H9 (cell line): ENCODE data around the gene HIPK3. TPM values are rescaled to one million over a fixed set of nuclear protein-coding genes. Genes with fewer than 3 reads are reported as not detected.

Source experiments
- DNase-seq: peaks from one replicate; pipeline ENCODE4 v3.0.0-alpha.2; 2017
- H2AFZ ChIP-seq: one replicate; pipeline ENCODE4 v1.6.1; 2013; ENCODE audit warnings: mild to moderate bottlenecking, low read length, control low read depth, moderate library complexity
- H2AK5ac ChIP-seq: 2 replicates; pipeline ENCODE4 v1.6.1; 2013; ENCODE audit warnings: low read length, control low read depth, mixed read lengths; ENCODE audit not compliant: insufficient read length
- H2BK120ac ChIP-seq: one replicate; pipeline ENCODE4 v1.6.1; 2013; ENCODE audit warnings: low read depth, mild to moderate bottlenecking, low read length, control low read depth, inconsistent platforms; ENCODE audit not compliant: poor library complexity, severe bottlenecking
- H2BK12ac ChIP-seq: 2 replicates; pipeline ENCODE4 v1.6.1; 2013; ENCODE audit warnings: low read length, control low read depth, mixed read lengths, low read depth; ENCODE audit not compliant: insufficient read length
- H2BK15ac ChIP-seq: 2 replicates; pipeline ENCODE4 v1.6.1; 2013; ENCODE audit warnings: low read depth, low read length, control low read depth
- H2BK20ac ChIP-seq: one replicate; pipeline ENCODE4 v1.6.1; 2013; ENCODE audit warnings: low read depth, mild to moderate bottlenecking, low read length, control low read depth, inconsistent platforms; ENCODE audit not compliant: poor library complexity, severe bottlenecking
- H2BK5ac ChIP-seq: 2 replicates; pipeline ENCODE4 v1.6.1; 2013; ENCODE audit warnings: low read length, control low read depth, mixed read lengths; ENCODE audit not compliant: insufficient read length
- H3K14ac ChIP-seq: 2 replicates; pipeline ENCODE4 v1.6.1; 2013; ENCODE audit warnings: low read length, control low read depth; ENCODE audit not compliant: insufficient read depth
- H3K18ac ChIP-seq: 2 replicates; pipeline ENCODE4 v1.6.1; 2013; ENCODE audit warnings: low read depth, mild to moderate bottlenecking, mixed read lengths, low read length, control low read depth; ENCODE audit not compliant: insufficient read length
- H3K23ac ChIP-seq: 2 replicates; pipeline ENCODE4 v1.6.1; 2013; ENCODE audit warnings: low read length, control low read depth, mixed read lengths, low read depth; ENCODE audit not compliant: insufficient read length
- H3K23me2 ChIP-seq: 2 replicates; pipeline ENCODE4 v1.6.1; 2013; ENCODE audit warnings: low read depth, mild to moderate bottlenecking, mixed read lengths, low read length, control low read depth; ENCODE audit not compliant: insufficient read length, poor library complexity, severe bottlenecking
- H3K27ac ChIP-seq: 2 replicates; pipeline ENCODE4 v1.5.1; 2013; ENCODE audit warnings: low read length, control low read depth, mixed read lengths, low read depth; ENCODE audit not compliant: insufficient read length
- H3K27me3 ChIP-seq: 2 replicates; pipeline ENCODE4 v1.6.1; 2013; ENCODE audit warnings: low read length, control low read depth, inconsistent platforms; ENCODE audit not compliant: insufficient read depth
- H3K4ac ChIP-seq: 2 replicates; pipeline ENCODE4 v1.6.1; 2013; ENCODE audit warnings: low read depth, mild to moderate bottlenecking, control low read depth, inconsistent platforms, low read length, moderate library complexity
- H3K4me1 ChIP-seq: 2 replicates; pipeline ENCODE4 v1.6.1; 2013; ENCODE audit warnings: low read length, control low read depth, inconsistent platforms; ENCODE audit not compliant: insufficient read depth
- H3K4me2 ChIP-seq: 2 replicates; pipeline ENCODE4 v1.6.1; 2013; ENCODE audit warnings: low read length, control low read depth, mixed read lengths; ENCODE audit not compliant: insufficient read length, insufficient read depth
- H3K56ac ChIP-seq: 2 replicates; pipeline ENCODE4 v1.6.1; 2013; ENCODE audit warnings: low read depth, mild to moderate bottlenecking, mixed read lengths, low read length, control low read depth; ENCODE audit not compliant: insufficient read length
- H3K79me1 ChIP-seq: 2 replicates; pipeline ENCODE4 v1.6.1; 2013; ENCODE audit warnings: low read depth, mild to moderate bottlenecking, moderate library complexity, low read length, control low read depth, inconsistent platforms; ENCODE audit not compliant: insufficient read depth, poor library complexity, severe bottlenecking
- H3K79me2 ChIP-seq: 2 replicates; pipeline ENCODE4 v1.6.1; 2013; ENCODE audit warnings: low read length, control low read depth, inconsistent platforms; ENCODE audit not compliant: insufficient read depth
- H3K9ac ChIP-seq: 2 replicates; pipeline ENCODE4 v1.6.1; 2013; ENCODE audit warnings: low read length, control low read depth, mixed read lengths; ENCODE audit not compliant: insufficient read length; ENCODE audit errors: extremely low read depth
- H3K9me3 ChIP-seq: one replicate; pipeline ENCODE4 v1.6.1; 2013; ENCODE audit warnings: low read depth, low read length, inconsistent platforms; ENCODE audit not compliant: control insufficient read depth
- H3T11ph ChIP-seq: one replicate; pipeline ENCODE4 v1.6.1; 2013; ENCODE audit warnings: mild to moderate bottlenecking, low read length, control low read depth, inconsistent platforms
- H4K20me1 ChIP-seq: one replicate; pipeline ENCODE4 v1.6.1; 2013; ENCODE audit not compliant: control insufficient read depth, insufficient read length, insufficient read depth
- H4K5ac ChIP-seq: 2 replicates; pipeline ENCODE4 v1.6.1; 2013; ENCODE audit warnings: low read depth, mild to moderate bottlenecking, mixed read lengths, low read length, control low read depth; ENCODE audit not compliant: insufficient read length
- H4K8ac ChIP-seq: replicated peaks from 2 replicates; pipeline ENCODE4 v1.6.1; 2013; ENCODE audit warnings: low read length, control low read depth, mixed read lengths, low read depth; ENCODE audit not compliant: insufficient read length
- H4K91ac ChIP-seq: 2 replicates; pipeline ENCODE4 v1.6.1; 2013; ENCODE audit warnings: low read depth, mild to moderate bottlenecking, moderate library complexity, mixed read lengths, low read length, control low read depth; ENCODE audit not compliant: insufficient read length
- H3K27ac Mint-ChIP-seq, 3 experiments: 2 replicates in 2 of 3; 3 replicates in 1 of 3; pipeline ENCODE4 v1.8.0; 2020 to 2021; ENCODE audit warnings: mixed read lengths in 3 of 3, mild to moderate bottlenecking in 1 of 3, moderate library complexity in 1 of 3
- H3K27me3 Mint-ChIP-seq: 2 replicates; pipeline ENCODE4 v1.8.0; 2021; ENCODE audit warnings: low read depth, mild to moderate bottlenecking, moderate library complexity, mixed read lengths
- H3K36me3 Mint-ChIP-seq, 3 experiments: 2 replicates in 2 of 3; 3 replicates in 1 of 3; pipeline ENCODE4 v1.8.0; 2020 to 2021; ENCODE audit warnings: low read depth in 3 of 3, mixed read lengths in 3 of 3; ENCODE audit not compliant: insufficient read depth in 1 of 3
- H3K4me1 Mint-ChIP-seq, 2 experiments: 2 replicates each; pipeline ENCODE4 v1.8.0; 2020; ENCODE audit warnings: mixed read lengths in 2 of 2
- H3K4me3 Mint-ChIP-seq, 2 experiments: 2 replicates in 1 of 2; 3 replicates in 1 of 2; pipeline ENCODE4 v1.8.0; 2020 to 2021; ENCODE audit warnings: mild to moderate bottlenecking in 2 of 2, mixed read lengths in 2 of 2, moderate library complexity in 1 of 2
- H3K9me3 Mint-ChIP-seq, 2 experiments: 2 replicates in 1 of 2; 3 replicates in 1 of 2; pipeline ENCODE4 v1.8.0; 2020; ENCODE audit warnings: mild to moderate bottlenecking in 2 of 2, mixed read lengths in 2 of 2, moderate library complexity in 1 of 2
- CTCF ChIP-seq: fragments of 200-600 bp; sonication (generic); conservative IDR thresholded peaks from 3 replicates; pipeline ENCODE4 v1.8.0; 2021; ENCODE audit warnings: antibody characterized with exemption, mild to moderate bottlenecking
- WGBS: extraction: QIAGEN DNeasy Blood & Tissue Kit; methylation state at CpG from one replicate; pipeline ENCODE4 v1.1.7; 2013; ENCODE audit warnings: missing lambda C conversion rate, low lambda C conversion rate, mixed read lengths; ENCODE audit not compliant: insufficient read length; ENCODE audit errors: extremely low coverage; 5-methylcytosine and 5-hydroxymethylcytosine counted together
- total RNA-seq: library from RNA; stranded (reverse); gene quantifications from 2 replicates; pipeline ENCODE4 v1.2.1, GENCODE V29; 2021

HIPK3 gene
- total RNA-seq, 1 experiment from 2014 or later: 23.4 TPM

GRCh38 chr11:33358150-33358831 is 101.1 kb downstream of the HIPK3 start:
- Mint-ChIP-seq H3K9me3 (no peaks in the 10 kb centered on the region), H3K27ac (no peak overlapping the region), H3K27me3 (no peaks in the 10 kb centered on the region), H3K4me1 (no peaks in the 10 kb centered on the region), H3K36me3 (peaks cover 1 to 6% (median 2%) of the 10 kb centered on the region in 3 experiments; a peak in 6 of 7 replicates), H3K4me3 (no peak overlapping the region)
- Histone ChIP-seq H3K4me1 (no peaks in the 10 kb centered on the region), H2BK12ac (no peak overlapping the region), H3K27ac (no peak overlapping the region), H3K4me2 (no peak overlapping the region), H3K18ac (no peak overlapping the region), H2BK120ac (no peak overlapping the region), H3K27me3 (no peaks in the 10 kb centered on the region), H4K20me1 (no peaks in the 10 kb centered on the region), H3K23me2 (no peaks in the 10 kb centered on the region), H2BK5ac (no peak overlapping the region), H4K5ac (no peak overlapping the region), H2AK5ac (no peak overlapping the region), H3K14ac (no peak overlapping the region), H3T11ph (no peak overlapping the region), H3K79me1 (no peaks in the 10 kb centered on the region), H2BK15ac (no peak overlapping the region), H3K23ac (no peak overlapping the region), H4K91ac (no peak overlapping the region), H2BK20ac (no peak overlapping the region), H3K79me2 (no peaks in the 10 kb centered on the region), H4K8ac (no peak overlapping the region), H3K9ac (no peak overlapping the region), H3K56ac (no peak overlapping the region), H3K9me3 (no peaks in the 10 kb centered on the region), H3K4ac (no peak overlapping the region), H2AFZ (no peak overlapping the region)
- no peak for TF ChIP-seq CTCF
- no peak for DNase-seq
- WGBS: no CpG with 5 or more reads among the region's 4 CpGs
